ENCODE results near the gene SLC12A5.

SLC12A5 gene

GRCh38 chr20:46028110-46028509 lies 905 bp upstream of the SLC12A5 start:
- DNase-seq (ENCODE audit: low read depth), result no peak

DNA sequence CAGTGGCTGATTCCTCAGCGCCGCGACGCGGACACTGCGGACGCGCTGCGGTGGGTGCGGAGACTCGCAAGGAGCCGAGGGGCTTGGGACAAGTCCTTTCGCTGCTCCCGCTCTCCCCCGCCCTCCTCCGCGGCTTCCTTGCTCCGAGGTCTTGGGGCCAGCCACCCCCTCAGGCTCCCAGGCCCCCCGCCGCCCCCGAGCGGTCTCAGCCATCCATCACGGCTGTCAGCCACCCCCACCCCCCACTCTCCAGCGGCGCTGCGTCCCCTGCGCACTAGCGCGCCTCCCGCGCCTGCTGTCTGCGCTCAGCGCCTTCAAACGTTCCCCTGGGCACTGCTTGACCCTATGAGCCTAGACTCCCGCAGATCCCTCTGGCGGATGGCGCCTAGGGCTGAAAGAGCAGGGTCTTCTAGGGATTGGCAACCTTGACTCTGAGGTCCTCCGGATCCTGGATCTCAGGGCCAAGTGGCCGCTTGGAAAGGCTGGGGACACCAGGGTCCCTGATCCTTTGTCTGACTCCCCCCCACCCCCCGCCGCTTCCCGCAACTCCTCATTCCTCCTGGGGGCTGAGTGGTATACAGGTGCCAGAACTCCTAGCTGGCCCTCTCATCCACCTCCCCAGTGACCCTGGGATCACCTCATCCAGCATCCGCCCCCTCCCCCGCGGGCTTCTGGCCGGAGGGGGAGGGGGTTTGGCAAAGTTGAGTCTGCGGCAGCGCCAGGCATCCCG lies 1.4 kb downstream of the SLC12A5 start:
- no peak for DNase-seq (ENCODE audit: low read depth)

- no peak for DNase-seq (ENCODE audit: low read depth)
These were observed 2.1 kb downstream of the SLC12A5 start for GRCh38 chr20:46031014-46031569.

DNA sequence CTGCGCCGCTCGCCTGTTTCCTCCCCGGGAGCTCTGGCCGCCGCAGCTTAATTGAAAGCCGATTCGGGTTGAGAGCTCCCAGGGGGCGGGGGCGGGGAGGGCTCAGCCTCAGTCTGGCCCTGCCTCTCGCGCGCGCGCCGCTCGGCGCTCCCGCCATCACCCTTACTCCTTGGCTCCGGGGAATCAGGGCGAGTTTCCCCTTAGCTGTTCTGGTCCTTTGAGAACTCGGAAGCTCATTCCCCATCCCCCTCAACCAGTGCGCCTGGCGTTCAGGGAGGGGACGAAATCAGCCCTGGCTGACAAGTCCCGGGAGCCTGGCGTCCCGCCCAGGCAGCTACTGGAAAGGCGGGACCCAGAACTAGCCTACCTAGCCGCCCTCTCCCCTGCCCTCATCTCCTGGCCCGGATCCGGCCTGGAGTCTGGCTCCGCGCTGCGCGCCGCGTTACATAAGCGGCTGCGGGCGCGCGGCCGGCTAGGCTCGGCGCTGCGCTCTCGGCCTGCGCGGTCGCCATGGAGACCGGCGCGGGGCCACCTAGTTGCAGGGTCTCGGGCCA lies 2.8 kb downstream of the SLC12A5 start:
- no peak for DNase-seq (ENCODE audit: low read depth)

GRCh38 chr20:46034039-46034438 lies 5.0 kb downstream of the SLC12A5 start:
- DNase-seq (ENCODE audit: low read depth), result no peak

DNA sequence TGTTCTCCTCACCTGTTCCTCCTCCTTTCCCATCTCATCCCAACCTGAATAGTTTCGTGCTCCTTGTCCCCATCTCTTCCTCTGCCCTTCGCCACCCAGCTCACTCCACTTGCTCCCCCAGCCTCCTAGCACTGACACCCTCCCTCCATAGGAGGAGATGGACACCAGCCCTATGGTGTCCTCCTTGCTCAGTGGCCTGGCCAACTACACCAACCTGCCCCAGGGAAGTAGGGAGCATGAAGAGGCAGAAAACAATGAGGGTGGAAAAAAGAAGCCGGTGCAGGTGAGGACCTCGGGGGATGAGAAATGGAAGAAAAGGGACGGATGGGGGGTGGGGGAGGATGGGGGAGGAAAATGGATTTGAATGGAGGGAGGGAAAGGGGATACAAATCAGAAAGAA lies 6.2 kb downstream of the SLC12A5 start:
- DNase-seq (ENCODE audit: low read depth), result no peak

DNA sequence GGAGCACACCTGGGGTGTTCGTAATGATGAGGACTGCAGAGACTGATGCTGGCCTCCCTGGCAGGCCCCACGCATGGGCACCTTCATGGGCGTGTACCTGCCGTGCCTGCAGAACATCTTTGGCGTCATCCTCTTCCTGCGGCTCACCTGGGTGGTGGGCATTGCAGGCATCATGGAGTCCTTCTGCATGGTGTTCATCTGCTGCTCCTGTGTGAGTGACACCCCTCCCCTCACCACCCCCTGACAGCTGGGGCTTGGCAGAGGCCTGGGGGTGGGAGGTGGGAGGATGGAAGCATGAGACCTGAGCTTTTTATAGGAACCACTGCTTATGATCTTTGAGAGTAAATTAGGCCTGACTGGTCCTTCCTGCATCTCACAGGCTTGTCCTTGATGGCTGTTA lies 6.7 kb downstream of the SLC12A5 start:
- DNase-seq (ENCODE audit: low read depth), result no peak

GRCh38 chr20:46036370-46036769 lies 7.4 kb downstream of the SLC12A5 start:
- no peak for DNase-seq (ENCODE audit: low read depth)

GRCh38 chr20:46037036-46037435 lies 8.0 kb downstream of the SLC12A5 start:
- no peak for DNase-seq (ENCODE audit: low read depth)

- no peak for DNase-seq (ENCODE audit: low read depth)
These were observed 12.0 kb downstream of the SLC12A5 start for GRCh38 chr20:46040902-46041535.

- DNase-seq (ENCODE audit: low read depth), result no peak
These were observed 14.5 kb downstream of the SLC12A5 start for GRCh38 chr20:46043556-46043955.

GRCh38 chr20:46044896-46045295 lies 15.9 kb downstream of the SLC12A5 start:
- DNase-seq (ENCODE audit: low read depth), result no peak

GRCh38 chr20:46046588-46047310 lies 17.7 kb downstream of the SLC12A5 start:
- DNase-seq (ENCODE audit: low read depth), result no peak

- no peak for DNase-seq (ENCODE audit: low read depth)
These were observed 18.8 kb downstream of the SLC12A5 start for GRCh38 chr20:46047821-46048220.

GRCh38 chr20:46049190-46049589 lies 20.2 kb downstream of the SLC12A5 start:
- no peak for DNase-seq (ENCODE audit: low read depth)

GRCh38 chr20:46049815-46050214 lies 20.8 kb downstream of the SLC12A5 start:
- DNase-seq (ENCODE audit: low read depth), result no peak

DNA sequence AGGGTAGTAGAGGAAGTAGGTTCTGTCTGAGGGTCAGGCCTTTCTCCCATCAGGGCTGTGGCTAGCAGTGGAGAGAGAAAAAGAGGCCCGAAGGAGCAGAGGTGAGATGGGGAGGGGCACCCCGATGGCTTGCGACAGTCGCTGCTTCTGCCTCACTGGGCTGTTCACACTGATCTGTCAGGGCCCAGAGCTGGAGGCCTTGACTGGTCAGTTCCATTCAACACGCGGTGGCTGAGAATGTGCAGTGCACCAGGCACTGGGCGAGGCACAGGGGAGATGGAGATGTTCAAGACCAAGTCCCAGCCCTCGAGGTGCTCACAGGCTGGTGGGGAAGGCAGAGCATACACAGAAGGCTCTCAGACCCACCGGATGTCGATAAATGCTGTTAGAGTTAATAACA lies 21.4 kb downstream of the SLC12A5 start:
- DNase-seq (ENCODE audit: low read depth), result no peak

GRCh38 chr20:46050885-46051284 lies 21.9 kb downstream of the SLC12A5 start:
- DNase-seq (ENCODE audit: low read depth), result no peak

DNA sequence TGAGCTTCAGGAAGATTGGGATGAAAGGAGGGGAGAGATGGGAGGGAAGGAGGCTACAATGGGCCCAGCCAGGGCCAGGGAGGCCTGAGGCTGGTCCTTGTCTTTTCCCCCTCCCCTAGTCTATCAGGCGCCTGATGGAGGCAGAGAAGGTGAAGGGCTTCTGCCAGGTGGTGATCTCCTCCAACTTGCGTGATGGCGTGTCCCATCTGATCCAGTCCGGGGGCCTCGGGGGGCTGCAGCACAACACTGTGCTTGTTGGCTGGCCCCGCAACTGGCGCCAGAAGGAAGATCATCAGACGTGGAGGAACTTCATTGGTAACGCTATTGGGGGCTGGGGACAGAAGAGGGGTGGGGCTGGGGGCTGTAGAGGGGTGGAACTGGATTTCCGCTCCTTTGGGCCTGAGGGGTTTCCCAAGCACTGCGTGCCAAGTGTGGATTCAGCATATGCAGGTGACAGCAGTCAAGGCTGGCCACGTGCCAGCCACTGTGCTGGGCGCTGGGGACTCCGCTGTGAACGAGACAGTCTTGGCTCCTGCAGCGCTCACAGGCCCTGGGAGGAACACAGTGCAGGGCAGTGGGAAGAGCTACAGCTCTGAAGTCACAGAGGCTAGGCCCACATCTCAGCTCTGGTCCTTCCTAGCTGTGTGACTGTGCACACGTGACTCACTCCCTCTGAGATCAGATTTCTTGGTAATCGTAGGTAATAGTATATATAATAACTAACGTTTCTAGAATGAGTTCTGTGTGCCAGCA lies 22.7 kb downstream of the SLC12A5 start:
- DNase-seq (ENCODE audit: low read depth), result no peak

GRCh38 chr20:46053416-46053815 lies 24.4 kb downstream of the SLC12A5 start:
- no peak for DNase-seq (ENCODE audit: low read depth)

DNA sequence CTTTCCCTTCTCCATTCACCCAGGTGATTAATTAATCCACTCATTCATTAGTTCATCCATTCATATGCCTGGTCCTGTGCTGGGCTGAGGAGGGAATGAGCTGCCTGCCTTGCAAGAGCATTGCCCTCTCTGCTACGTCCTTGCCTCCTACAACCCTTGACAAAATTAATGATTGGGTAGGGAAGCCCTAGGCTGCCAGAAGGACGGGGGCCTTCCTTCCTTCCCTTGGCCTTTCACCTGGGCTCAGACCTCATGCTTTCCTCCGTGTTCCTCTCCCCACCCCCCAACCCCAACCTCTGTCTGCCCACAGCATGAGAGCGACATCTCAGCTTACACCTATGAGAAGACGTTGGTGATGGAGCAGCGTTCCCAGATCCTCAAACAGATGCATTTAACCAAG lies 25.6 kb downstream of the SLC12A5 start:
- DNase-seq (ENCODE audit: low read depth), result no peak

GRCh38 chr20:46055269-46055668 lies 26.3 kb downstream of the SLC12A5 start:
- no peak for DNase-seq (ENCODE audit: low read depth)

Data from fibroblast of the conjunctiva (primary cell).